H9 (cell line): ENCODE results near the gene KLHDC3. TPM values are rescaled to one million over a fixed set of nuclear protein-coding genes. Genes with fewer than 3 reads are reported as not detected.

Source experiments
- DNase-seq: peaks from one replicate; pipeline ENCODE4 v3.0.0-alpha.2; 2017
- H2AFZ ChIP-seq: one replicate; pipeline ENCODE4 v1.6.1; 2013; ENCODE audit warnings: mild to moderate bottlenecking, low read length, control low read depth, moderate library complexity
- H2AK5ac ChIP-seq: 2 replicates; pipeline ENCODE4 v1.6.1; 2013; ENCODE audit warnings: low read length, control low read depth, mixed read lengths; ENCODE audit not compliant: insufficient read length
- H2BK120ac ChIP-seq: one replicate; pipeline ENCODE4 v1.6.1; 2013; ENCODE audit warnings: low read depth, mild to moderate bottlenecking, low read length, control low read depth, inconsistent platforms; ENCODE audit not compliant: poor library complexity, severe bottlenecking
- H2BK12ac ChIP-seq: 2 replicates; pipeline ENCODE4 v1.6.1; 2013; ENCODE audit warnings: low read length, control low read depth, mixed read lengths, low read depth; ENCODE audit not compliant: insufficient read length
- H2BK15ac ChIP-seq: 2 replicates; pipeline ENCODE4 v1.6.1; 2013; ENCODE audit warnings: low read depth, low read length, control low read depth
- H2BK20ac ChIP-seq: one replicate; pipeline ENCODE4 v1.6.1; 2013; ENCODE audit warnings: low read depth, mild to moderate bottlenecking, low read length, control low read depth, inconsistent platforms; ENCODE audit not compliant: poor library complexity, severe bottlenecking
- H2BK5ac ChIP-seq: 2 replicates; pipeline ENCODE4 v1.6.1; 2013; ENCODE audit warnings: low read length, control low read depth, mixed read lengths; ENCODE audit not compliant: insufficient read length
- H3K14ac ChIP-seq: 2 replicates; pipeline ENCODE4 v1.6.1; 2013; ENCODE audit warnings: low read length, control low read depth; ENCODE audit not compliant: insufficient read depth
- H3K18ac ChIP-seq: 2 replicates; pipeline ENCODE4 v1.6.1; 2013; ENCODE audit warnings: low read depth, mild to moderate bottlenecking, mixed read lengths, low read length, control low read depth; ENCODE audit not compliant: insufficient read length
- H3K23ac ChIP-seq: 2 replicates; pipeline ENCODE4 v1.6.1; 2013; ENCODE audit warnings: low read length, control low read depth, mixed read lengths, low read depth; ENCODE audit not compliant: insufficient read length
- H3K23me2 ChIP-seq: 2 replicates; pipeline ENCODE4 v1.6.1; 2013; ENCODE audit warnings: low read depth, mild to moderate bottlenecking, mixed read lengths, low read length, control low read depth; ENCODE audit not compliant: insufficient read length, poor library complexity, severe bottlenecking
- H3K27ac ChIP-seq: 2 replicates; pipeline ENCODE4 v1.5.1; 2013; ENCODE audit warnings: low read length, control low read depth, mixed read lengths, low read depth; ENCODE audit not compliant: insufficient read length
- H3K27me3 ChIP-seq: 2 replicates; pipeline ENCODE4 v1.6.1; 2013; ENCODE audit warnings: low read length, control low read depth, inconsistent platforms; ENCODE audit not compliant: insufficient read depth
- H3K4ac ChIP-seq: 2 replicates; pipeline ENCODE4 v1.6.1; 2013; ENCODE audit warnings: low read depth, mild to moderate bottlenecking, control low read depth, inconsistent platforms, low read length, moderate library complexity
- H3K4me1 ChIP-seq: 2 replicates; pipeline ENCODE4 v1.6.1; 2013; ENCODE audit warnings: low read length, control low read depth, inconsistent platforms; ENCODE audit not compliant: insufficient read depth
- H3K4me2 ChIP-seq: 2 replicates; pipeline ENCODE4 v1.6.1; 2013; ENCODE audit warnings: low read length, control low read depth, mixed read lengths; ENCODE audit not compliant: insufficient read length, insufficient read depth
- H3K56ac ChIP-seq: 2 replicates; pipeline ENCODE4 v1.6.1; 2013; ENCODE audit warnings: low read depth, mild to moderate bottlenecking, mixed read lengths, low read length, control low read depth; ENCODE audit not compliant: insufficient read length
- H3K79me1 ChIP-seq: 2 replicates; pipeline ENCODE4 v1.6.1; 2013; ENCODE audit warnings: low read depth, mild to moderate bottlenecking, moderate library complexity, low read length, control low read depth, inconsistent platforms; ENCODE audit not compliant: insufficient read depth, poor library complexity, severe bottlenecking
- H3K79me2 ChIP-seq: 2 replicates; pipeline ENCODE4 v1.6.1; 2013; ENCODE audit warnings: low read length, control low read depth, inconsistent platforms; ENCODE audit not compliant: insufficient read depth
- H3K9ac ChIP-seq: 2 replicates; pipeline ENCODE4 v1.6.1; 2013; ENCODE audit warnings: low read length, control low read depth, mixed read lengths; ENCODE audit not compliant: insufficient read length; ENCODE audit errors: extremely low read depth
- H3K9me3 ChIP-seq: one replicate; pipeline ENCODE4 v1.6.1; 2013; ENCODE audit warnings: low read depth, low read length, inconsistent platforms; ENCODE audit not compliant: control insufficient read depth
- H3T11ph ChIP-seq: one replicate; pipeline ENCODE4 v1.6.1; 2013; ENCODE audit warnings: mild to moderate bottlenecking, low read length, control low read depth, inconsistent platforms
- H4K20me1 ChIP-seq: one replicate; pipeline ENCODE4 v1.6.1; 2013; ENCODE audit not compliant: control insufficient read depth, insufficient read length, insufficient read depth
- H4K5ac ChIP-seq: 2 replicates; pipeline ENCODE4 v1.6.1; 2013; ENCODE audit warnings: low read depth, mild to moderate bottlenecking, mixed read lengths, low read length, control low read depth; ENCODE audit not compliant: insufficient read length
- H4K8ac ChIP-seq: replicated peaks from 2 replicates; pipeline ENCODE4 v1.6.1; 2013; ENCODE audit warnings: low read length, control low read depth, mixed read lengths, low read depth; ENCODE audit not compliant: insufficient read length
- H4K91ac ChIP-seq: 2 replicates; pipeline ENCODE4 v1.6.1; 2013; ENCODE audit warnings: low read depth, mild to moderate bottlenecking, moderate library complexity, mixed read lengths, low read length, control low read depth; ENCODE audit not compliant: insufficient read length
- H3K27ac Mint-ChIP-seq, 3 experiments: 2 replicates in 2 of 3; 3 replicates in 1 of 3; pipeline ENCODE4 v1.8.0; 2020 to 2021; ENCODE audit warnings: mixed read lengths in 3 of 3, mild to moderate bottlenecking in 1 of 3, moderate library complexity in 1 of 3
- H3K27me3 Mint-ChIP-seq: 2 replicates; pipeline ENCODE4 v1.8.0; 2021; ENCODE audit warnings: low read depth, mild to moderate bottlenecking, moderate library complexity, mixed read lengths
- H3K36me3 Mint-ChIP-seq, 3 experiments: 2 replicates in 2 of 3; 3 replicates in 1 of 3; pipeline ENCODE4 v1.8.0; 2020 to 2021; ENCODE audit warnings: low read depth in 3 of 3, mixed read lengths in 3 of 3; ENCODE audit not compliant: insufficient read depth in 1 of 3
- H3K4me1 Mint-ChIP-seq, 2 experiments: 2 replicates each; pipeline ENCODE4 v1.8.0; 2020; ENCODE audit warnings: mixed read lengths in 2 of 2
- H3K4me3 Mint-ChIP-seq, 2 experiments: 2 replicates in 1 of 2; 3 replicates in 1 of 2; pipeline ENCODE4 v1.8.0; 2020 to 2021; ENCODE audit warnings: mild to moderate bottlenecking in 2 of 2, mixed read lengths in 2 of 2, moderate library complexity in 1 of 2
- H3K9me3 Mint-ChIP-seq, 2 experiments: 2 replicates in 1 of 2; 3 replicates in 1 of 2; pipeline ENCODE4 v1.8.0; 2020; ENCODE audit warnings: mild to moderate bottlenecking in 2 of 2, mixed read lengths in 2 of 2, moderate library complexity in 1 of 2
- WGBS: extraction: QIAGEN DNeasy Blood & Tissue Kit; methylation state at CpG from one replicate; pipeline ENCODE4 v1.1.7; 2013; ENCODE audit warnings: missing lambda C conversion rate, low lambda C conversion rate, mixed read lengths; ENCODE audit not compliant: insufficient read length; ENCODE audit errors: extremely low coverage; 5-methylcytosine and 5-hydroxymethylcytosine counted together
- total RNA-seq: library from RNA; stranded (reverse); gene quantifications from 2 replicates; pipeline ENCODE4 v1.2.1, GENCODE V29; 2021
- TF ChIP-seq, protein P1 (sequence below): fragments of 200-600 bp; sonication (generic); conservative IDR thresholded peaks from 3 replicates; pipeline ENCODE4 v1.8.0; 2021; ENCODE audit warnings: antibody characterized with exemption, mild to moderate bottlenecking

KLHDC3 gene
- total RNA-seq, 1 experiment from 2014 or later, result 146 TPM

DNA sequence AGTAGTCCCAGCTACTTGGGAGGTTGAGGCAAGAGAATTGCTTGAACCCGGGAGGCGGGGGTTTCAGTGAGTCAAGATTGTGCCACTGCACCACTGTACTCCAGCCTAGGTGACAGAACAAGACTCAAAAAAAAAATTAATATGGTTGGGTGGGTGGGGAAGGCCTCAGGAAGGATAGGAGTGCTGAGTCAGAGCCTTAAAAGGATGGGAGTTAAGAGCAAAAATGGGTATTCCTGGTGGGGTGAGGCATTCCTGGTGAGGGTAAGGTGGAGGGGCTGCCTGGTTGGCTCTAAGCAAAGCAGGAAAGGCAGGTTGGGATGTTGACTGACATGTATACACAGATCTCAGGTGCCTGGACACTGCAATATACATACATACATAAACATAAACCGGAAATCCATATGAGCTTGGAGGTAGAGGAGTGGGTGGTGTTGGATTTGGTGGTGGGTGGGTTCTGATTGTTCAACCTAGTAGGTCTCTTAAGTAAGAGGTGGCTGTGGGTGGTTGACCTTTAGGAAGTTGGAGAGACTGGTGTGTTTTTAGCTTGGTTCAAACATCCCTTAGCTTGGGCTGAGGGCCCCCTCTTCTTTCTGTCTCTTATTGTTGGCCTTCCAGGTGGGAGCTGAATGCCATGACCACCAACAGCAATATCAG is 6.1 kb downstream of the KLHDC3 start:
- H4K20me1 ChIP-seq, result no peaks in the 10 kb centered on the region
- H3K27ac ChIP-seq, result no peak overlapping the region
- H3K27me3 ChIP-seq, result no peaks in the 10 kb centered on the region
- H4K91ac ChIP-seq, result no peak overlapping the region
- H3K14ac ChIP-seq, result no peak overlapping the region
- no peak overlapping the region for H2BK15ac ChIP-seq
- peaks cover 7% of the 10 kb centered on the region for H3K79me1 ChIP-seq
- Mint-ChIP-seq H3K4me1 (peaks cover 6 to 21% of the 10 kb centered on the region in 2 experiments), H3K27ac (peak overlapping the region in 2 of 3 experiments; percentile 78 to 80; a peak in 4 of 7 replicates), H3K27me3 (no peaks in the 10 kb centered on the region), H3K36me3 (peaks cover 26 to 53% (median 51%) of the 10 kb centered on the region in 3 experiments), H3K4me3 (peak overlapping the region in 1 of 2 experiments; percentile 84; a peak in 2 of 5 replicates), H3K9me3 (no peaks in the 10 kb centered on the region)
- no peak overlapping the region for H3K18ac ChIP-seq
- H2BK120ac ChIP-seq, result no peak overlapping the region
- peaks cover 4% of the 10 kb centered on the region; the same call in 1 of the 2 replicates for H3K79me2 ChIP-seq
- H3K56ac ChIP-seq, result no peak overlapping the region
- no peak overlapping the region for H2AK5ac ChIP-seq
- no CpG with 5 or more reads among the region's 3 CpGs for WGBS
- no peak overlapping the region for H2BK5ac ChIP-seq
- no peak overlapping the region for H3K9ac ChIP-seq
- H3K4me2 ChIP-seq, result peak overlapping the region; percentile 75
- no peak overlapping the region for H2AFZ ChIP-seq
- no peaks in the 10 kb centered on the region for H3K4me1 ChIP-seq
- no peak for DNase-seq
- H4K8ac ChIP-seq, result no peak overlapping the region
- no peaks in the 10 kb centered on the region for H3K9me3 ChIP-seq
- TF ChIP-seq, protein P1, sequence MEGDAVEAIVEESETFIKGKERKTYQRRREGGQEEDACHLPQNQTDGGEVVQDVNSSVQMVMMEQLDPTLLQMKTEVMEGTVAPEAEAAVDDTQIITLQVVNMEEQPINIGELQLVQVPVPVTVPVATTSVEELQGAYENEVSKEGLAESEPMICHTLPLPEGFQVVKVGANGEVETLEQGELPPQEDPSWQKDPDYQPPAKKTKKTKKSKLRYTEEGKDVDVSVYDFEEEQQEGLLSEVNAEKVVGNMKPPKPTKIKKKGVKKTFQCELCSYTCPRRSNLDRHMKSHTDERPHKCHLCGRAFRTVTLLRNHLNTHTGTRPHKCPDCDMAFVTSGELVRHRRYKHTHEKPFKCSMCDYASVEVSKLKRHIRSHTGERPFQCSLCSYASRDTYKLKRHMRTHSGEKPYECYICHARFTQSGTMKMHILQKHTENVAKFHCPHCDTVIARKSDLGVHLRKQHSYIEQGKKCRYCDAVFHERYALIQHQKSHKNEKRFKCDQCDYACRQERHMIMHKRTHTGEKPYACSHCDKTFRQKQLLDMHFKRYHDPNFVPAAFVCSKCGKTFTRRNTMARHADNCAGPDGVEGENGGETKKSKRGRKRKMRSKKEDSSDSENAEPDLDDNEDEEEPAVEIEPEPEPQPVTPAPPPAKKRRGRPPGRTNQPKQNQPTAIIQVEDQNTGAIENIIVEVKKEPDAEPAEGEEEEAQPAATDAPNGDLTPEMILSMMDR, result no peak
- H3K23ac ChIP-seq, result no peak overlapping the region
- peaks cover 7% of the 10 kb centered on the region for H3K23me2 ChIP-seq
- H3T11ph ChIP-seq, result no peak overlapping the region
- no peak overlapping the region for H3K4ac ChIP-seq
- H4K5ac ChIP-seq, result no peak overlapping the region
- no peak overlapping the region for H2BK12ac ChIP-seq
- H2BK20ac ChIP-seq, result no peak overlapping the region
